ENCODE results near the gene FOXG1.

DNA sequence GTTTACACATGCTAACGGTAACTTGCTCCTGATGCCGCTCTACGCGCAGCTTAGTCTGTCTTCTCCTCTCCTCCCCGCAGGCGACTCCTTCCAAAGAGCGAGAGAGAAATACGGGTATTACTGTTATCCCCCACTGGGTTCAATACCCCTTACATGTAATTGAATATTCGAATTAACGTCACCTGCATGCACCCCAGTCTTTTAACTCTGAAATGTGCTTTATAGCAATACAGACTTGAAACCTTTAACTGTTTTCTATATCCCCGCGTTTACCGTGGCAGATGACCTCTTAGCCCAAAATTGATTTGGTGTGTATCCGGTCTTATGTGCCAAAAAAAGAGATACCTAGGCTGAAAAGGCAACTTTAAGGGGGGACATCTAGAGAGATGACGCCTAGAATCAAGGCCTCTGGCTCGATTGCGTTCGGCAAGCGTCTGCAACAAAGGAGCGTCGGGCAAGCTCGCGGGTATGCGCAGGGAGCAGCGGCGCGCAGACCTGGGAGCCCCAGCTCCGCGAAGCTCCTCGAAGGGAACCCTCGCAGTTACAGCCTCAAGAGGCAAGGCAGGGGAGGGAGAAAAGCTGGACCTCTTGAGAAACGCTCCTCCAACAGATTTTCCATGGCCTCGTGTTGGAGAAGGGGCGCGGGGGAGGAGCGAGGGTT, 6.8 kb upstream of the FOXG1 start:
- TF ChIP-seq POLR2A (IDR thresholded peaks at IDR 0.05): no peak
- TF ChIP-seq, protein P1, sequence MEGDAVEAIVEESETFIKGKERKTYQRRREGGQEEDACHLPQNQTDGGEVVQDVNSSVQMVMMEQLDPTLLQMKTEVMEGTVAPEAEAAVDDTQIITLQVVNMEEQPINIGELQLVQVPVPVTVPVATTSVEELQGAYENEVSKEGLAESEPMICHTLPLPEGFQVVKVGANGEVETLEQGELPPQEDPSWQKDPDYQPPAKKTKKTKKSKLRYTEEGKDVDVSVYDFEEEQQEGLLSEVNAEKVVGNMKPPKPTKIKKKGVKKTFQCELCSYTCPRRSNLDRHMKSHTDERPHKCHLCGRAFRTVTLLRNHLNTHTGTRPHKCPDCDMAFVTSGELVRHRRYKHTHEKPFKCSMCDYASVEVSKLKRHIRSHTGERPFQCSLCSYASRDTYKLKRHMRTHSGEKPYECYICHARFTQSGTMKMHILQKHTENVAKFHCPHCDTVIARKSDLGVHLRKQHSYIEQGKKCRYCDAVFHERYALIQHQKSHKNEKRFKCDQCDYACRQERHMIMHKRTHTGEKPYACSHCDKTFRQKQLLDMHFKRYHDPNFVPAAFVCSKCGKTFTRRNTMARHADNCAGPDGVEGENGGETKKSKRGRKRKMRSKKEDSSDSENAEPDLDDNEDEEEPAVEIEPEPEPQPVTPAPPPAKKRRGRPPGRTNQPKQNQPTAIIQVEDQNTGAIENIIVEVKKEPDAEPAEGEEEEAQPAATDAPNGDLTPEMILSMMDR (IDR thresholded peaks at IDR 0.05): no peak

Data from breast epithelium (tissue), 3 donors.